D341Med (cell line): ENCODE measurements around the gene SND1.
A peak's percentile ranks its signal among the peaks of the same experiment; 100 is the strongest.
"Not testable (repeated sequence)": the region's sequence is repeated elsewhere in the genome, so short reads cannot be mapped to it uniquely, and the experiment has no call there.

Experiments used
- DNase-seq: peaks from one replicate; pipeline ENCODE4 v3.0.0; 2012; ENCODE audit warnings: low spot score

The SND1 gene

GRCh38 chr7:127652333-127653248 lies 597 bp downstream of the SND1 start:
- DNase-seq: no peak

GRCh38 chr7:127653396-127653795 lies 1.4 kb downstream of the SND1 start:
- DNase-seq: no peak

- peak; percentile 39 for DNase-seq
These were observed 2.7 kb downstream of the SND1 start for GRCh38 chr7:127654404-127655394.

- no peak for DNase-seq
These were observed 3.7 kb downstream of the SND1 start for GRCh38 chr7:127655720-127656119.

GRCh38 chr7:127657500-127657899 lies 5.5 kb downstream of the SND1 start:
- DNase-seq: no peak

- no peak for DNase-seq
These were observed 7.1 kb downstream of the SND1 start for GRCh38 chr7:127658970-127659630.

GRCh38 chr7:127665922-127666321 lies 13.9 kb downstream of the SND1 start:
- DNase-seq: peak; percentile 43

GRCh38 chr7:127666602-127667001 lies 14.6 kb downstream of the SND1 start:
- no peak for DNase-seq

GRCh38 chr7:127667017-127667670 lies 15.2 kb downstream of the SND1 start:
- DNase-seq: no peak

- no peak for DNase-seq
These were observed 16.0 kb downstream of the SND1 start for GRCh38 chr7:127667759-127668530.

GRCh38 chr7:127671341-127671740 lies 19.3 kb downstream of the SND1 start:
- DNase-seq: no peak

- no peak for DNase-seq
These were observed 21.9 kb downstream of the SND1 start for GRCh38 chr7:127673902-127674301.

- DNase-seq: no peak
These were observed 22.4 kb downstream of the SND1 start for GRCh38 chr7:127674361-127674760.

- DNase-seq: not testable (repeated sequence)
These were observed 22.9 kb downstream of the SND1 start for GRCh38 chr7:127674923-127675322.

GRCh38 chr7:127675721-127676120 lies 23.7 kb downstream of the SND1 start:
- no peak for DNase-seq

GRCh38 chr7:127677433-127678230 lies 25.6 kb downstream of the SND1 start:
- DNase-seq: no peak

GRCh38 chr7:127678337-127678736 lies 26.3 kb downstream of the SND1 start:
- DNase-seq: no peak

- DNase-seq: no peak
These were observed 27.0 kb downstream of the SND1 start for GRCh38 chr7:127678947-127679346.

GRCh38 chr7:127680983-127681382 lies 29.0 kb downstream of the SND1 start:
- no peak for DNase-seq

GRCh38 chr7:127682140-127682539 lies 30.1 kb downstream of the SND1 start:
- DNase-seq: no peak
